ENCODE data around the gene CHST8. TPM values are rescaled to one million over a fixed set of nuclear protein-coding genes. Genes with fewer than 3 reads are reported as not detected.

CHST8 gene
- total RNA-seq, 1 experiment from 2014 or later = 2.3 TPM

- no peak for TF ChIP-seq CTCF (conservative IDR thresholded peaks at IDR 0.05; ENCODE audit: low read depth, low read length)
- TF ChIP-seq EZH2 (IDR thresholded peaks at IDR 0.05; ENCODE audit: borderline replicate concordance, low read depth, low read length, poor library complexity, severe bottlenecking) = no peak
- POLR2A ChIA-PET (ENCODE audit: low non-redundant PET) = no interaction called here
- peaks cover 5% of the 10 kb centered on the region for H3K9me3 ChIP-seq (ENCODE audit: low read depth, low read length, poor library complexity, severe bottlenecking)
- intact Hi-C loops (cut with micrococcal nuclease; ENCODE audit: unreplicated experiment) = no loop called here
- CTCF ChIA-PET = no interaction called here
- no peak for DNase-seq (ENCODE audit: low spot score)
- no peak overlapping the region for H3K27ac ChIP-seq (ENCODE audit: low read depth, low read length, poor library complexity, severe bottlenecking)
- H3K27me3 ChIP-seq (replicated peaks; ENCODE audit: insufficient read depth, low read depth, low read length, poor library complexity) = no peaks in the 10 kb centered on the region
- BruUV-seq (replicated peaks) = no TSS peak
- no peak overlapping the region for H3K4me3 ChIP-seq (ENCODE audit: low read depth, low read length, poor library complexity, severe bottlenecking)
- H3K36me3 ChIP-seq (ENCODE audit: insufficient read depth, low read length, poor library complexity, severe bottlenecking) = no peaks in the 10 kb centered on the region
- no peaks in the 10 kb centered on the region for H3K4me1 ChIP-seq (ENCODE audit: insufficient read depth, low read length, poor library complexity, severe bottlenecking)
Measured at GRCh38 chr19:33595783-33596182, 26.0 kb upstream of the CHST8 start.

- Histone ChIP-seq H3K27ac (ENCODE audit: low read depth, low read length, poor library complexity, severe bottlenecking) (no peak overlapping the region), H3K4me3 (ENCODE audit: low read depth, low read length, poor library complexity, severe bottlenecking) (no peak overlapping the region), H3K36me3 (ENCODE audit: insufficient read depth, low read length, poor library complexity, severe bottlenecking) (no peaks in the 10 kb centered on the region), H3K9me3 (ENCODE audit: low read depth, low read length, poor library complexity, severe bottlenecking) (peaks cover 14% of the 10 kb centered on the region), H3K27me3 (replicated peaks; ENCODE audit: insufficient read depth, low read depth, low read length, poor library complexity) (peaks cover 3% of the 10 kb centered on the region), H3K4me1 (ENCODE audit: insufficient read depth, low read length, poor library complexity, severe bottlenecking) (no peaks in the 10 kb centered on the region)
- TF ChIP-seq CTCF (conservative IDR thresholded peaks at IDR 0.05; ENCODE audit: low read depth, low read length) = no peak
- no peak for TF ChIP-seq EZH2 (IDR thresholded peaks at IDR 0.05; ENCODE audit: borderline replicate concordance, low read depth, low read length, poor library complexity, severe bottlenecking)
- DNase-seq (ENCODE audit: low spot score) = no peak
- ChIA-PET POLR2A (ENCODE audit: low non-redundant PET) (no interaction called here), CTCF (no interaction called here)
- no TSS peak for BruUV-seq (replicated peaks)
- intact Hi-C loops (cut with micrococcal nuclease; ENCODE audit: unreplicated experiment) = no loop called here
Measured at GRCh38 chr19:33601583-33601982, 20.2 kb upstream of the CHST8 start.

- POLR2A ChIA-PET (ENCODE audit: low non-redundant PET) = no interaction called here
- H3K4me3 ChIP-seq (ENCODE audit: low read depth, low read length, poor library complexity, severe bottlenecking) = no peak overlapping the region
- intact Hi-C loops (cut with micrococcal nuclease; ENCODE audit: unreplicated experiment) = no loop called here
- CTCF ChIA-PET = no interaction called here
- H3K9me3 ChIP-seq (ENCODE audit: low read depth, low read length, poor library complexity, severe bottlenecking) = peaks cover 14% of the 10 kb centered on the region
- no TSS peak for BruUV-seq (replicated peaks)
- no peaks in the 10 kb centered on the region for H3K4me1 ChIP-seq (ENCODE audit: insufficient read depth, low read length, poor library complexity, severe bottlenecking)
- H3K36me3 ChIP-seq (ENCODE audit: insufficient read depth, low read length, poor library complexity, severe bottlenecking) = no peaks in the 10 kb centered on the region
- H3K27ac ChIP-seq (ENCODE audit: low read depth, low read length, poor library complexity, severe bottlenecking) = no peak overlapping the region
- TF ChIP-seq EZH2 (IDR thresholded peaks at IDR 0.05; ENCODE audit: borderline replicate concordance, low read depth, low read length, poor library complexity, severe bottlenecking) (no peak), CTCF (conservative IDR thresholded peaks at IDR 0.05; ENCODE audit: low read depth, low read length) (no peak)
- DNase-seq (ENCODE audit: low spot score) = no peak
- H3K27me3 ChIP-seq (replicated peaks; ENCODE audit: insufficient read depth, low read depth, low read length, poor library complexity) = peaks cover 9% of the 10 kb centered on the region
Measured at GRCh38 chr19:33602576-33603204, 19.1 kb upstream of the CHST8 start.

All from A673 (cell line).